C1 segment of cervical spinal cord (tissue), 14 donors: ENCODE data around the gene C16orf74.

Experiments
- DNase-seq, 14 donors: peaks; one replicate each; lab custom pipeline; 2025; lab: John Stamatoyannopoulos, UW

C16orf74 gene

GRCh38 chr16:85774811-85775210, 23.9 kb upstream of the C16orf74 start:
- DNase-seq: no peak

DNA sequence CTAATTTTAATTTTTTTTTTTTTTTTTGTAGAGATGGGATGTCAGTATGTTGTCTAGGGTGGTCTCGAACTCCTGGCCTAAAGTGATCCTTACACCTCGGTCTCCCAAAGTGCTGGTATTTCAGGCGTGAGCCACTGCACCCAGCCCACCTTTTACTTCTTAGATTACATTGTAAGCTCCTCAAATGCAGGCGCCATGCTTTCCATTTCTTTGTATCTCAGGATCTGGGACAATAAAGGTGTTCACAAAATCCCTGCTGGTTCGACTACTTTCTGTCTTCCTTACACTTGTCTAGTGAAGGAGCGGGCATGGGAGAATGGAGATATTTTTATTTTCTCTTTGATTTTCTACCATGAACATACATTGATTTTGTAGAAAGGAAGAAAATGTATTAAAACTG, 23.2 kb upstream of the C16orf74 start:
- no peak for DNase-seq

DNA sequence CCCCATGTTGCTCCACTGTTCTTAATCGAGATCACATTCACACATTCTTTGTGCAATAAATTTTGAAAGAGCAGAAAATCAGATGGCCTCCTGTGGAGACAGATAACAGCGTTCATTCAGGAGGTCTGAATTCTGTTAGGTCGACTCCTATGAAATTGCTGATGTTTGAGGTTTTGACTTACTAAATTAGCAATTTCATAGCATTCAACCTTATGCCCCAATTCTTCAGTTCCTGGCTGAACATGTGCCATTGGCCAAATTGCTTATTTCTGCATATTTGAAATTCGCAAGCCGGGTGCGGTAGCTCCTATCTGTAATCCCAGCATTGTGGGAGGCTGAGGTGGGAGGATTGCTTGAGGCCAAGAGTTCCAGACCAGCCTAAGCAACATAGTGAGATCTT, 22.1 kb upstream of the C16orf74 start:
- DNase-seq: no peak

- no peak for DNase-seq
These were observed 19.8 kb upstream of the C16orf74 start for GRCh38 chr16:85770741-85771140.

DNA sequence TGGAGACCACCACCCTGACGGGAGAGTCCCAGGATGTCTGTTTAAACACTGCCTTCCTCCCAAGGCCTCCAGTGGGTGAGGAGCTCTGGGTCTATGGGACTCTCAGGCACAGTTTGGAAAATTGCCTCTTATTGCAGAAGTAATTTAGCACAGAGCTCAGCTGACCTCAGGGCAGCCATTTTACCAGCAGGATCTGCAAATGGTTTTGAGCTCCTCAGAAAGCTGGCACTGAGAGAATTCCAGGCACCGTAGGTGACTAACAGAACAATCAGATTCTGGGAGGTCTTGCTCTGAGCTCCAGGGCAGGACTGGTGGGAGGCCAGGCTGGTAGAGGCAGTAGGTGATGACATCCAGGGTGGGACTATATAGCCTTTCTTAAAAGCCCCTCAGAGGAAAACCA, 17.3 kb upstream of the C16orf74 start:
- no peak for DNase-seq

- no peak for DNase-seq
These were observed 16.6 kb upstream of the C16orf74 start for GRCh38 chr16:85767531-85767930.

GRCh38 chr16:85765767-85766166, 14.9 kb upstream of the C16orf74 start:
- no peak for DNase-seq

DNA sequence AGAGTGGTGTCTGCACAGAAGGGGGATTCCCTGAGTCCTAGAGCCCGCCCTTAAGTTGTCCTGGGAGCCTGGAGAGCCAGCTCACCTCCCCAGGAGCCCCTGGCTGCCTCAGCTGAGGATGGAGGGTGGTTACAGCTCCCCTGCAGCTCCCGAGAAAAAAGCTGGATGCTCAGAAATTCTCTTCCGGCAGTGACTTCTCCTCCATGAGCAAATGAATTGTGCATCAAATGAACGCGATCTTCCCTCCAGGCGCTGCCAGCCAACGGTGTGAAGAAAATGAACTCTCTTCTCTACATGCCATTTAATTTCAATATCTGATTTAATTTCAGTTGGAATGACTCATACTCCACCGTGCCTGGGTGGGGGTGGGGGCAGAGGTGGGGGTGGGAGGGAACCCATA, 14.3 kb upstream of the C16orf74 start:
- DNase-seq: no peak

- no peak for DNase-seq
These were observed 12.7 kb upstream of the C16orf74 start for GRCh38 chr16:85763616-85764015.

DNA sequence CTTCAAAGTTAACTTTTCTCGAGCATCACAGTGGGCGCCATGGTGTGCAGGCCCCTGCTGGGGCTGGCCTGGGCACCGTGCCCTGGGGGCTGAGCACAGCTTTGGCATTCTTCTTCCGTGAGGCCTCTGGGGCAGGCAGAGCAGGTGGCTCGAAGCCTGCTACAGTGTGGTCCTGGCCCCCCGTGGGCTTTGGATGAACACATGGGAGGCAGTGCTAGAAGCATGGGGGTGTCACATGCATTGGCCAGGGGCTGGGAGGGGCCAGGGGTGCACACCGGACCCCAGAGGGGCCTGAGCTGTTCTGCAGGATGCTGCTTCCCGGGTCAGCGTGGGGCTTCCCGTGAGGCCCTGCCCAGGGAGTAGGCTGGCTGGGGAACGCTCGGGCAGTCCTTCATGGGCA, 12.1 kb upstream of the C16orf74 start:
- DNase-seq: no peak

- no peak for DNase-seq
These were observed 11.0 kb upstream of the C16orf74 start for GRCh38 chr16:85761861-85762260.

DNA sequence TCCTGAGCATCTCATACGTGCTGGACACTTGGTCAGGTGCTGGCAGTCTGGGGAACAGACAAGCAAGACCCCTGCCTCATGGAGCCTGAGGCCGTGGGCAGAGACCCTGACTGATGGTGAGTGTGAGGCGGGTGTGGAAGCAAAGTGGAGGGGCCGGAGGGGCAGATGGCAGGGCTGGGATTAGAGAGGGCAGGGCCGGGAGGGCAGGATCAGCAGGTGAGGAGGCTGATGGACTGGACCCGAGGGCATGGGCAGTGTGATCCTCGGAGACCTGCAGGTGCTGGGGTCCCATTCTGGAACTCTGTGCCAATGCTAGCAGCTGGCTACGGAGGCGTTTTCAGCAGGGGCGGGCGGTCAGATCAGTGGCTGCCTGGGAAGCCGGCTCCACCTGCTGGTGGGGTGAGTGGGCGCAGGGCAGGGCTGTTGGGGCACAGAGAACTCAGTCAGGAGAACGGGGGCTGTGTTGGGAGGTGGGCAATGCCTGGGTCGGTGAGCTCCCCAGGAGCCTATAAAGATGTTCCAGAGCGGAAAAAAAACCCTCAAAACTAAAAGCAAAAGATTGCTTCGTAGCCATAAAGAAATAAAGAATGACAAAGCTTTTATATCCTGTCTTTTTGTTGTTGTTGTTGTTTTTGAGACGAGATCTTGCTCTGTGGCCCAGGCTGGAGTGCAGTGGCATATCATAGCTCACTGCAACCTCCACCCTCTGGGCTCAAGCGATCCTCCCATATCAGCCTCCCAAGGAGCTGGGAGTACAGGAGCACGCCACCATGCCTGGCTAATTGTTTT, 8.9 kb upstream of the C16orf74 start:
- no peak for DNase-seq

DNA sequence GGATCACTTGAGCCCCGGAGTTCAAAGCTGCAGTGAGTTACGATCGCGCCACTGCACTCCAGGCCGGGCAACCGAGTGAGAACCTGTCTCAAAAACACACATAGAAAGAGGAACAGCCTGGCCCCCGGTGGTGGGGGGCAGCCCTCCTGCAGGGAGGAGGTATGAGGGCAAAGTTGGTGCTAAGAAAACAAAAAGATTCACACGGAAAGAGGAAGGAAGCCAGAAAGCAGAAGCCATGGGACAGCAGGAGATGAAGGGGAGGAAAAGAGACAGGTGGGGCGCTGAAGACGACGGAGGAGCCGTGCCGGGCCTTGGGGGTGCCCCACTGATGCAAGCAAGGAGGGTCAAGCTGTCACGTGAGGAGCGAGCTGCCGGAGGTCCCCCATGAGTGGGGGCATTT, 8.2 kb upstream of the C16orf74 start:
- no peak for DNase-seq

DNA sequence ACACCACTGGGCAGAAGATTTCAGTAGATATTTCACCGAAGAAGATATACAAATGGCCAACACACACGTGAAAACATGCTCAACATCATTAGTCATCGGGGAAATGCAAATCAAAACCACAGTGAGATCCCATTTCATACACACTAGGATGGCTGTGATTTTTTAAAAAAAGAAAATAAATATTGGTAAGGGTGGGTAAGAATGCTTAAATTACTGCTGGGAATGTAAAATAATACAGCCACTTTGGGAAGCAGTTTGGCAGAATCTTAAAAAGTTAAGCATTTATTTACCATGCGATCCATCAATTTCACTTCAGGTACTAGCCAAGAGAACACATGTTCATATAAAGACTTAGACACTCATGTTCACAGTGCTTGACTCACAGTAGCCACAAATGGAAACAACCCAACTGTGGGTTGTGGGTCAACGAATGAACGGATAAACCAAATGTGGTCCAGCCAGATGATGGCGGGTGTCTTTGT, 6.5 kb upstream of the C16orf74 start:
- DNase-seq: no peak

DNA sequence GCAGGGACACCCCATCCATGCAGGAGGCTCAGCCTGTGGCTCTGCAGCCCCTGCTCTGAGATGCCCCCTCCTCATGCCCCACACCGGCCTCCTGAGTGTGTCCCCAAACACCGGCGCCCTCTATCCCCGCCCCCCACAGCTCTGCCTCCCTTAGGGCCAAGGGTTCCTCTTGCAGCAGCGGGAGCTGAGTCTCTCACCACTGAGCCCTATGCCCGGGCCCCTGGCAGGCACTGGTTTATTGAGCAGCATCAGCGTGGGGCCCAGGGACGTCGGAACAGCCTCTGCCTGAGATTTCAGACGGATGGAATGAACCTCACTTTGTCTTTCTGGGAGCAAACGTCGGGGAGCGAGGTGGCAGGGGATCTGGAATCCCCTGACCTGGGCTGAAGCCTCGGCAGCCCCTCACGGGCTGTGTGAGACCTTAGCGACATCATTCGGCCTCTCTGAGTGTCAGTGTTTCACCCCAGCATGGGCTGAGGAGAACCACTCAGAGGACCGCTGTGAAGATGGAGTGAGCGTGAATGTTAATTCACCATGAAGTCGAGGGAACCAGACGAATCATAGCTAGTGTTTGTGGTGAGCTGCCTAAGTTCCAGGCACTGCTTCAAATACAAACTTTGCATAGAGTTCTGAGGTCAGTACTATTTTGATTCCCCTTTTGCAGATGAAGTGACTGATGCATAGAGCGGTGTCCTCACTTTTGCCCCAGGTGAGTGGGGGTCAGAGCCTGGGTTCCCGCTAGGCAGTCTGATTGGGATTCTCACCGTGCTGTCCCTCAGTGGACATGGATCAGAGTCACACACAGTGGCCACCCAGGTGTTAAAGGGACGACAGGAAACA, 5.3 kb upstream of the C16orf74 start:
- no peak for DNase-seq

DNA sequence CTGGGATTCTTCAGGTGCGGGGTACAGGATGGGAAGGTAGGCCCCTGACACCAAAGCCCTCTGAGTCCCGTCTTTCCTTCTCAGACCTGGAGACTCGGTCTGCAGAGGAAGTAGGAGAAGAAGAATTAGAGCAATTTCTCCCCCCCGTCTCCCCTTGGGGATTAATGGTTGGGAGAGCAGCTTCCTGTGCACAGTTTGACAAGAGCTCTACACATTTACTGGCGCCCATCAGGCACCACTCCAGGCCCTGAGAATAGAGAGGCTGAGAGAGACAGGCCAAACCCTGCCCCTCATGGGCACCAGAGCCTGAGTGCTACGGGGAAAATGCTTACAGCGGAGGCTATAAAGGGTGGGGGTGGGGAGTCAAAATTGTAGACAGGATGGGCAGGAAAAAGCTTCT, 3.5 kb upstream of the C16orf74 start:
- peak in 1 of 14 donors; percentile 9 for DNase-seq

DNA sequence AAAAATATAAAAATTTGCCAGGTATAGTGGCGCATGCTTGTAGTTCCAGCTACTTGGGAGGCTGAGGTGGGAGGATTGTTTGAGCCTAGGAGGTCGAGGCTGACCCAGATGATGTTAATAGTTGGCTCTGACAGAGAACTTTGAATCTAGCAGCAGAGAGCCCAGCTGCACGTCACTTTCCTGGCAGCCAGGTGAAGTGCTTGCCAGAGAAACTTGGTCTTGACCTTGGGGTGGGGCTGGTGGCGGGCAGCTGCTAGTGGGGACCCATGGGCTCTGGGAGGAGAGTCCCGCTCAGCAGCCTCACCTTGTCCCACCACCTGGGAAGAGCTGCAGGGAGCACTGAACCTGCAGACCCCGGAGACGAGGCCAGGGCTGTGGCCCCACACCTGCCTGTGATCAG, 3.1 kb upstream of the C16orf74 start:
- no peak for DNase-seq

DNA sequence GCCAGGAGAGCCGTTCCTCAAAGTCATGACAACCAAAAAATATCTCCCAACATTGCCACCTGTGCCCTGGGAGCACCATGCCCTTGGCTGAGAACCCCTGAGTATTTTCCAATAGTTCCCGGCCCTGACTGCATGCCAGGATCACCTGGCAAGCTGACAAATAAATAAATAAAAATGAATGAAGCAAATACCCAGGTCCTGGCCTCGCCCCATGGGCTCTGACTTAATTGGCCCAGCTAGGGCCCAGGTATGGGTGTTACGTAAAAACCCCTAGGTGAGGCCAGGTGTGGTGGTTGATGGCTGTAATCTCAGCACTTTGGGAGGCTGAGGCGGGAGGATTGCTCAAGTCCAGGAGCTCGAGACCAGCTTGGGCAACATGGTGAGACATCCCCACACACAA, 2.7 kb upstream of the C16orf74 start:
- no peak for DNase-seq

DNA sequence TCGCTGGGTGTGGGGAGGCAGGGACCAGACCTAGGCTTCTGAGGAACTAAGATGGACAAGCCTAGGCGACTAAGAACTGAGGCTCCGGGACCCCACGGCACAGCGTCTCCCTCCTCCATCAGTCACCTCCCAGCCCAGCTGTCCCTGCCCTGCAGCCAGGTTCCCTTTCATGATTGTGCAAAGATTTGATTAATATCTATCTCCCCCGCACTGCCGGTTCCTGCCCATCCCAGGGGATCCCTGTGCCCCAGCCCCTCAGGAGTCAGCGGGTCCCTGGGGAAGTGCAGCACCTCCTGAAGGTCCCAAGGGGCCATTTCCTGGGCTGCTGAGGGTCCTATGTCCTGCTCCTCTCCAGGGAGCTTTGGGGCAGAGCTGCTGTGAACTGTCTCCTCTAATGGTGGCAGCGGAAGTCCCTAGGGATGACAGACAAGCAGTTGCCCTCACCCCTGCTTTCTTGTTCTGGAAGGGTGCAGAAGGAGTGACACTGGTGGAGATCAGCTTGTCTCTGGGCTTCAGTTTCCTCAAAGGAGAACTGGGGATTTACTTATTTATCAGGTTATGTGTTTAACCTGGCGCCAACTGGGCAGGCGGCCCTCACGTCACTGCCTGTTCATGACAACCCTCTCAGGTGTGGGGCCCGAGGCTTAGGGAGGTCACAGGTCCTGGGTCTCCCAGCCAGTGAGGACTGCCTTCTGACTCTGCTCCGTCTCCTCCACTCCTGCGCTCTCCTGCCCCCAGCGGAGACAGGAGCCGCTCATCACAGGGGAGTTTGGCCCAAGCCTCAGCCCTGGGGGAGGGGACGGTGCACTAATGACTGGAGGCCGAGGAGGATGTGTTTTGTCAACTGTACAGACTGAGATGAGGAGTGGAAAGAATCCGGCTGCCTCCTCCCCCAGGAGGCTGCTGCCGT, 1.9 kb upstream of the C16orf74 start:
- no peak for DNase-seq

GRCh38 chr16:85751698-85752501, 1.0 kb upstream of the C16orf74 start:
- DNase-seq: no peak
